H1 (cell line): Measurements from ENCODE around the gene C1QA. TPM values are rescaled to one million over a fixed set of nuclear protein-coding genes. Genes with fewer than 3 reads are reported as not detected.

Experiments used
- CTCF ChIA-PET: fragments of 300-600 bp; sonication (Branson Sonifier 250); formaldehyde crosslinking; loops from one replicate; lab custom pipeline; 2021; ENCODE audit not compliant: partially characterized antibody; lab: Charles Lee
- POLR2A ChIA-PET: fragments of 300-600 bp; sonication (Branson Sonifier 250); formaldehyde crosslinking; loops from one replicate; lab custom pipeline; 2021; ENCODE audit warnings: inconsistent platforms; ENCODE audit not compliant: partially characterized antibody; lab: Charles Lee
- DNase-seq, 2 experiments: peaks; one replicate each; pipeline versions ENCODE4 v3.0.0 to v3.0.0-alpha.2; 2010 to 2022; ENCODE audit warnings: low spot score in 2 of 2, low read depth in 1 of 2, mixed read lengths in 1 of 2
- FAIRE-seq: peaks from 2 replicates; lab custom pipeline; 2011; peaks lifted over from hg19 to GRCh38; lab: Jason Lieb, UNC
- H2AFZ ChIP-seq: 2 replicates; pipeline ENCODE4 v1.8.1; 2012; ENCODE audit warnings: low read length, inconsistent platforms
- H2AK5ac ChIP-seq: 2 replicates; pipeline ENCODE4 v1.6.1; 2013; ENCODE audit warnings: low read depth, low read length
- H2BK120ac ChIP-seq: replicated peaks from 2 replicates; pipeline ENCODE3; 2013; ENCODE audit warnings: low read depth, low read length, inconsistent platforms
- H2BK12ac ChIP-seq: 2 replicates; pipeline ENCODE4 v1.6.1; 2013; ENCODE audit warnings: low read depth, low read length
- H2BK15ac ChIP-seq: 2 replicates; pipeline ENCODE4 v1.6.1; 2013; ENCODE audit warnings: low read length
- H2BK20ac ChIP-seq: 2 replicates; pipeline ENCODE4 v1.6.1; 2013; ENCODE audit warnings: low read length
- H2BK5ac ChIP-seq: 2 replicates; pipeline ENCODE4 v1.6.1; 2013; ENCODE audit warnings: low read depth, low read length
- H3K14ac ChIP-seq: 2 replicates; pipeline ENCODE4 v1.6.1; 2013; ENCODE audit warnings: inconsistent platforms; ENCODE audit not compliant: insufficient read length
- H3K18ac ChIP-seq: 2 replicates; pipeline ENCODE4 v1.6.1; 2013; ENCODE audit warnings: low read length; ENCODE audit errors: extremely low read depth
- H3K23ac ChIP-seq: 2 replicates; pipeline ENCODE4 v1.6.1; 2013; ENCODE audit warnings: inconsistent platforms; ENCODE audit not compliant: insufficient read length
- H3K23me2 ChIP-seq: 2 replicates; pipeline ENCODE4 v1.6.1; 2013; ENCODE audit warnings: low read depth, low read length
- H3K27ac ChIP-seq: 2 replicates; pipeline ENCODE4 v1.6.1; 2011; ENCODE audit warnings: low read depth, low read length, inconsistent platforms
- H3K27me3 ChIP-seq, 4 experiments: replicated peaks in 1 of 4; 1 replicate in 1 of 4; 2 replicates in 3 of 4; pipeline versions ENCODE4 v1.6.1 to v1.8.1; 2011 to 2013; ENCODE audit warnings: low read length in 3 of 4, mild to moderate bottlenecking in 3 of 4, inconsistent platforms in 2 of 4, mixed read lengths in 2 of 4, moderate library complexity in 1 of 4; ENCODE audit not compliant: control insufficient read depth in 3 of 4, insufficient read depth in 3 of 4; ENCODE audit errors: extremely low read depth in 1 of 4
- H3K36me3 ChIP-seq, 4 experiments: 2 replicates each; pipeline versions ENCODE4 v1.6.1 to v1.8.1; 2011 to 2013; ENCODE audit warnings: mild to moderate bottlenecking in 4 of 4, low read length in 3 of 4, moderate library complexity in 2 of 4, control low read depth in 1 of 4, inconsistent platforms in 1 of 4; ENCODE audit not compliant: insufficient read depth in 4 of 4, control insufficient read depth in 2 of 4
- H3K4ac ChIP-seq: replicated peaks from 2 replicates; pipeline ENCODE3; 2013; ENCODE audit warnings: low read length, low read depth, mixed read lengths, inconsistent platforms; ENCODE audit not compliant: insufficient read length
- H3K4me1 ChIP-seq, 4 experiments: replicated peaks in 1 of 4; 1 replicate in 1 of 4; 2 replicates in 3 of 4; pipeline versions ENCODE4 v1.6.1 to v1.8.1; 2011 to 2013; ENCODE audit warnings: low read length in 3 of 4, inconsistent platforms in 2 of 4, mixed read lengths in 1 of 4; ENCODE audit not compliant: insufficient read depth in 4 of 4, control insufficient read depth in 3 of 4
- H3K4me2 ChIP-seq, 2 experiments: 2 replicates each; pipeline versions ENCODE4 v1.6.1 to v1.8.1; 2011 to 2013; ENCODE audit warnings: low read depth in 2 of 2, low read length in 2 of 2, control low read depth in 1 of 2, inconsistent platforms in 1 of 2, mild to moderate bottlenecking in 1 of 2; ENCODE audit not compliant: insufficient read depth in 1 of 2
- H3K4me3 ChIP-seq, 4 experiments: fragments of 200-600, 300-600 bp in 1 of 4; sonication (generic), shearing (Covaris generic), sonication (Bioruptor Twin) in 1 of 4; 2 replicates each; pipeline versions ENCODE4 v1.5.1 to v1.8.1; 2011 to 2016; ENCODE audit warnings: low read length in 4 of 4, low read depth in 3 of 4, control low read depth in 2 of 4, inconsistent platforms in 2 of 4, mild to moderate bottlenecking in 2 of 4, mixed read lengths in 1 of 4, moderate library complexity in 1 of 4; ENCODE audit not compliant: insufficient read depth in 2 of 4; ENCODE audit errors: extremely low read depth in 1 of 4
- H3K56ac ChIP-seq: replicated peaks from 2 replicates; pipeline ENCODE3; 2013; ENCODE audit warnings: low read depth, mild to moderate bottlenecking, mixed read lengths, low read length, inconsistent platforms; ENCODE audit not compliant: insufficient read length
- H3K79me1 ChIP-seq: 2 replicates; pipeline ENCODE4 v1.6.1; 2013; ENCODE audit warnings: low read depth, low read length, control low read depth
- H3K79me2 ChIP-seq, 2 experiments: 2 replicates each; pipeline versions ENCODE4 v1.6.1 to v1.8.1; 2012 to 2013; ENCODE audit warnings: low read length in 2 of 2, mild to moderate bottlenecking in 2 of 2, inconsistent platforms in 1 of 2; ENCODE audit not compliant: insufficient read depth in 2 of 2, control insufficient read depth in 1 of 2
- H3K9ac ChIP-seq, 4 experiments: replicated peaks in 1 of 4; 1 replicate in 1 of 4; 2 replicates in 3 of 4; pipeline versions ENCODE4 v1.6.1 to v1.8.1; 2011 to 2013; ENCODE audit warnings: low read depth in 3 of 4, low read length in 3 of 4, control low read depth in 2 of 4, mild to moderate bottlenecking in 2 of 4, moderate library complexity in 2 of 4, inconsistent platforms in 1 of 4; ENCODE audit errors: extremely low read depth in 1 of 4
- H3K9me3 ChIP-seq, 2 experiments: 2 replicates each; pipeline versions ENCODE4 v1.6.1 to v1.8.1; 2012 to 2013; ENCODE audit warnings: mild to moderate bottlenecking in 2 of 2, moderate library complexity in 2 of 2, control low read depth in 1 of 2, inconsistent platforms in 1 of 2, low read depth in 1 of 2, low read length in 1 of 2, mixed read lengths in 1 of 2; ENCODE audit not compliant: insufficient read depth in 2 of 2
- H4K20me1 ChIP-seq, 2 experiments: replicated peaks in 1 of 2; 2 replicates each; pipeline versions ENCODE3 to v1.8.1; 2011 to 2013; ENCODE audit warnings: inconsistent platforms in 2 of 2, low read length in 2 of 2, mild to moderate bottlenecking in 1 of 2; ENCODE audit not compliant: insufficient read depth in 2 of 2, control insufficient read depth in 1 of 2
- H4K5ac ChIP-seq: 2 replicates; pipeline ENCODE4 v1.6.1; 2013; ENCODE audit warnings: low read length, low read depth, mixed read lengths, inconsistent platforms; ENCODE audit not compliant: insufficient read length
- H4K8ac ChIP-seq: 2 replicates; pipeline ENCODE4 v1.8.0; 2013; ENCODE audit warnings: mild to moderate bottlenecking, moderate library complexity, low read length, inconsistent platforms; ENCODE audit not compliant: insufficient read depth; ENCODE audit errors: extremely low read depth
- H4K91ac ChIP-seq: replicated peaks from 2 replicates; pipeline ENCODE3; 2013; ENCODE audit warnings: low read length, mixed read lengths, inconsistent platforms; ENCODE audit not compliant: insufficient read length
- HDAC2 ChIP-seq, 2 experiments: fragments of 300-600 bp in 1 of 2; sonication (generic) in 1 of 2; IDR thresholded peaks; 2 replicates each; pipeline ENCODE4 v1.6.1; 2011 to 2012; ENCODE audit warnings: low read depth in 2 of 2, low read length in 2 of 2, mild to moderate bottlenecking in 2 of 2, moderate library complexity in 2 of 2, borderline replicate concordance in 1 of 2, inconsistent platforms in 1 of 2
- JUND ChIP-seq: IDR thresholded peaks from 2 replicates; pipeline ENCODE4 v1.6.1; 2011; ENCODE audit warnings: mild to moderate bottlenecking, improper control_type of control experiment, low read length
- KDM4A ChIP-seq: IDR thresholded peaks from one replicate; pipeline ENCODE4 v1.7.1; 2012; ENCODE audit warnings: low read depth, mild to moderate bottlenecking, moderate library complexity, low read length, inconsistent platforms; ENCODE audit not compliant: severe bottlenecking
- MAX ChIP-seq: IDR thresholded peaks from 2 replicates; pipeline ENCODE4 v1.6.1; 2012; ENCODE audit warnings: inconsistent platforms
- NANOG ChIP-seq: IDR thresholded peaks from 2 replicates; pipeline ENCODE4 v1.6.1; 2011; ENCODE audit warnings: low read length, low read depth, mild to moderate bottlenecking, inconsistent platforms; ENCODE audit not compliant: insufficient read depth, poor library complexity, severe bottlenecking
- RFX5 ChIP-seq: IDR thresholded peaks from 2 replicates; pipeline ENCODE4 v1.6.1; 2011; ENCODE audit warnings: low read depth, low read length, improper control_type of control experiment, borderline replicate concordance
- RNF2 ChIP-seq: fragments of 200-900, 300-1000 bp; sonication (generic); IDR thresholded peaks from 2 replicates; pipeline ENCODE4 v1.7.1; 2016; ENCODE audit warnings: borderline replicate concordance, low read depth, mild to moderate bottlenecking, antibody characterized with exemption, low read length; ENCODE audit not compliant: poor library complexity, severe bottlenecking; ENCODE audit errors: missing control alignments
- SIX5 ChIP-seq: IDR thresholded peaks from 2 replicates; pipeline ENCODE4 v1.6.1; 2011; ENCODE audit warnings: mild to moderate bottlenecking, low read depth, low read length
- WGBS, 2 experiments: shearing (Covaris generic) in 1 of 2; methylation state at CpG; one replicate each; pipeline versions ENCODE4 v1.1.6 to v1.1.7; 2013 to 2015; ENCODE audit warnings: low lambda C conversion rate in 2 of 2, mixed read lengths in 2 of 2, inconsistent platforms in 1 of 2, low coverage in 1 of 2, missing lambda C conversion rate in 1 of 2; ENCODE audit not compliant: insufficient replicate concordance in 2 of 2, insufficient coverage in 1 of 2, insufficient read length in 1 of 2; ENCODE audit errors: extremely low coverage in 1 of 2, missing lambda C conversion rate in 1 of 2; 5-methylcytosine and 5-hydroxymethylcytosine counted together
- polyA plus RNA-seq, 7 experiments: library from polyadenylated mRNA; depleted of rRNA in 3 of 7; stranded (reverse) in 5 of 7; unstranded in 2 of 7; fragments of >200 nt in 5 of 7; fragments of 200-250 nt in 2 of 7; gene quantifications; 1 replicate in 5 of 7; 2 replicates in 1 of 7; 4 replicates in 1 of 7; pipeline versions ENCODE4 v1.2.1 to v1.2.3, GENCODE V29; 2011 to 2013; ENCODE audit warnings: missing spikeins in 2 of 7, mixed read lengths in 2 of 7
- total RNA-seq: library from RNA; stranded (reverse); fragmentation: NEBNext Ultra II Directional; extraction: Animal tissue kit (Norgen Biotek cat#: 25700); gene quantifications from 2 replicates; pipeline ENCODE4 v1.2.1, GENCODE V29; 2021

C1QA gene
- total and polyA plus RNA-seq, 2 of the 8 experiments (the other 6 are each of a cell fraction or from before 2014, with no cell fraction given), result not detected

- no peaks in the 10 kb centered on the region for H3K79me2 ChIP-seq
- H4K5ac ChIP-seq, result no peak overlapping the region
- peaks cover 0 to 1% of the 10 kb centered on the region in 2 experiments for H4K20me1 ChIP-seq
- no peak overlapping the region for H3K27ac ChIP-seq
- no peak for TF ChIP-seq NANOG
- no peak for TF ChIP-seq HDAC2 (IDR thresholded peaks at IDR 0.05; ENCODE audit: borderline replicate concordance in 1 of 2, low read depth in 2 of 2, low read length in 2 of 2)
- no peak for TF ChIP-seq MAX
- TF ChIP-seq RFX5, result no peak
- no peak for TF ChIP-seq SIX5
- TF ChIP-seq KDM4A, result no peak
- TF ChIP-seq JUND, result no peak
- no peak for TF ChIP-seq RNF2
- TF ChIP-seq, all 59 proteins: peak for 0
- Histone ChIP-seq H3K27me3 (0 out of 7 replicates have a peak, but pooled peaks cover 0 to 7% (median 0%) of the 10 kb centered on the region in 4 experiments), H3K36me3 (no peaks in the 10 kb centered on the region), H3K56ac (no peak overlapping the region), H2BK20ac (no peak overlapping the region), H3K9ac (no peak overlapping the region), H4K8ac (peak overlapping the region; percentile 5; the same call in 1 of the 2 replicates), H2AFZ (no peak overlapping the region), H3K4me2 (no peak overlapping the region), H2BK12ac (no peak overlapping the region), H3K23ac (no peak overlapping the region), H3K9me3 (no peaks in the 10 kb centered on the region), H3K79me1 (no peaks in the 10 kb centered on the region), H3K14ac (no peak overlapping the region), H2BK15ac (0 out of 2 replicates have a peak overlapping the region, but pooled peaks have one; percentile 46), H3K18ac (no peak overlapping the region; the same call in 1 of the 2 replicates), H2AK5ac (no peak overlapping the region), H4K91ac (no peak overlapping the region), H3K4ac (no peak overlapping the region), H2BK5ac (no peak overlapping the region), H2BK120ac (no peak overlapping the region), H3K4me3 (no peak overlapping the region), H3K23me2 (peaks cover 2% of the 10 kb centered on the region; the same call in 1 of the 2 replicates), H3K4me1 (no peaks in the 10 kb centered on the region; a peak in 3 of 7 replicates)
- ChIA-PET POLR2A (interaction anchor here (1.3 kb wide), 1 partner anchor 11 kb away, joined by 7 read pairs; no protein-coding TSS in a partner anchor), CTCF (interaction anchor here (0.7 to 1.1 kb wide), 4 partner anchors 12 to 259 kb away, joined by 3 read pairs; no protein-coding TSS in a partner anchor)
- no peak for DNase-seq
- 92% methylated on average over 24 of the region's 39 CpGs; no CpG with 5 or more reads in 1 of the 2 experiments for WGBS, 2 experiments
- FAIRE-seq, result no peak
These were observed 35.4 kb upstream of the C1QA start for GRCh38 chr1:22600817-22601605.
